SK-N-SH (cell line): ENCODE results near the gene RASL11B. TPM values are rescaled to one million over a fixed set of nuclear protein-coding genes. Genes with fewer than 3 reads are reported as not detected.

Experiments
- CTCF ChIA-PET: fragments of 300-600, 350-600 bp; formaldehyde crosslinking; extraction: SDS; loops from one replicate; lab custom pipeline; 2021; lab: Yijun Ruan, JAX
- POLR2A ChIA-PET: fragments of 350-600 bp; sonication (Branson Sonifier 250); formaldehyde crosslinking; extraction: SDS; loops from one replicate; lab custom pipeline; 2020; ENCODE audit warnings: antibody characterized with exemption, inconsistent platforms; lab: Yijun Ruan, JAX
- DNase-seq: peaks from one replicate; pipeline ENCODE4 v3.0.0; 2012
- H2AFZ ChIP-seq: fragments of 200-600 bp; sonication (generic); 2 replicates; pipeline ENCODE4 v1.8.1; 2016; ENCODE audit warnings: antibody characterized with exemption, mild to moderate bottlenecking, low read depth
- H3F3A ChIP-seq: fragments of 200-600 bp; sonication (generic); replicated peaks from 2 replicates; pipeline ENCODE3; 2016; ENCODE audit warnings: antibody characterized with exemption, mild to moderate bottlenecking; ENCODE audit not compliant: insufficient read depth
- H3K27ac ChIP-seq, 2 experiments: fragments of 200-500 bp in 1 of 2; fragments of 200-600 bp in 1 of 2; sonication (Bioruptor generic) in 1 of 2; sonication (generic), shearing (Covaris generic) in 1 of 2; 2 replicates each; pipeline versions ENCODE4 v1.5.1 to v1.6.1; 2014 to 2016; ENCODE audit warnings: low read depth in 2 of 2, inconsistent platforms in 1 of 2, low read length in 1 of 2, mild to moderate bottlenecking in 1 of 2, mixed read lengths in 1 of 2
- H3K27me3 ChIP-seq: fragments of 200-600 bp; sonication (generic), shearing (Covaris generic); 2 replicates; pipeline ENCODE4 v1.6.1; 2016; ENCODE audit warnings: mixed run types; ENCODE audit not compliant: insufficient read depth
- H3K36me3 ChIP-seq, 2 experiments: fragments of 200-500 bp in 1 of 2; fragments of 200-600 bp in 1 of 2; sonication (Bioruptor generic) in 1 of 2; sonication (generic) in 1 of 2; replicated peaks in 1 of 2; 2 replicates each; pipeline versions ENCODE3 to v1.5.1; 2014 to 2016; ENCODE audit warnings: low read length in 1 of 2, mild to moderate bottlenecking in 1 of 2; ENCODE audit not compliant: insufficient read depth in 2 of 2, control insufficient read depth in 1 of 2
- H3K4me1 ChIP-seq, 2 experiments: fragments of 200-500 bp in 1 of 2; fragments of 200-600 bp in 1 of 2; sonication (Bioruptor generic) in 1 of 2; sonication (generic), shearing (Covaris generic) in 1 of 2; 2 replicates each; pipeline versions ENCODE4 v1.5.1 to v1.6.1; 2014 to 2016; ENCODE audit warnings: low read depth in 1 of 2, low read length in 1 of 2, mixed run types in 1 of 2; ENCODE audit not compliant: insufficient read depth in 2 of 2, control insufficient read depth in 1 of 2
- H3K4me2 ChIP-seq: fragments of 200-600 bp; sonication (generic), shearing (Covaris generic); 2 replicates; pipeline ENCODE4 v1.6.1; 2017; ENCODE audit warnings: mixed run types
- H3K4me3 ChIP-seq, 2 experiments: fragments of 200-500 bp in 1 of 2; fragments of 200-600 bp in 1 of 2; sonication (Bioruptor generic) in 1 of 2; sonication (generic), shearing (Covaris generic) in 1 of 2; 2 replicates each; pipeline versions ENCODE4 v1.5.1 to v1.8.1; 2014 to 2016; ENCODE audit warnings: low read depth in 2 of 2, inconsistent platforms in 1 of 2, low read length in 1 of 2, mild to moderate bottlenecking in 1 of 2, mixed read lengths in 1 of 2, moderate library complexity in 1 of 2
- H3K79me2 ChIP-seq: fragments of 200-600 bp; sonication (generic); 2 replicates; pipeline ENCODE4 v1.8.1; 2017; ENCODE audit warnings: mild to moderate bottlenecking; ENCODE audit not compliant: insufficient read depth
- H3K9ac ChIP-seq: fragments of 200-600 bp; sonication (generic); 2 replicates; pipeline ENCODE4 v1.6.1; 2017; ENCODE audit warnings: mixed run types
- H3K9me2 ChIP-seq: fragments of 200-600 bp; sonication (generic); 2 replicates; pipeline ENCODE4 v1.6.1; 2017; ENCODE audit warnings: mixed run types
- H3K9me3 ChIP-seq: fragments of 200-600 bp; sonication (generic); 2 replicates; pipeline ENCODE4 v1.6.1; 2017; ENCODE audit warnings: mixed run types, mild to moderate bottlenecking, moderate library complexity
- H4K20me1 ChIP-seq: fragments of 200-600 bp; sonication (generic); 2 replicates; pipeline ENCODE4 v1.6.1; 2017; ENCODE audit warnings: mild to moderate bottlenecking, mixed run types; ENCODE audit not compliant: insufficient read depth
- CTCF ChIP-seq: fragments of 200-600 bp; sonication (generic); IDR thresholded peaks from 2 replicates; pipeline ENCODE4 v1.6.1; 2017; ENCODE audit warnings: antibody characterized with exemption, mild to moderate bottlenecking, moderate library complexity
- EP300 ChIP-seq, 2 experiments: IDR thresholded peaks; 2 replicates each; pipeline versions ENCODE4 v1.4.0 to v1.6.1; 2012; ENCODE audit warnings: borderline replicate concordance in 1 of 2, low read depth in 1 of 2, low read length in 1 of 2
- EZH2phosphoT487 ChIP-seq: fragments of 200-600 bp; sonication (generic); IDR thresholded peaks from 2 replicates; pipeline ENCODE4 v1.6.1; 2017; ENCODE audit warnings: low read depth, mixed run types, mild to moderate bottlenecking, antibody characterized with exemption, moderate library complexity, borderline replicate concordance
- FOXJ3 ChIP-seq: sonication (generic); formaldehyde crosslinking; IDR thresholded peaks from 2 replicates; pipeline ENCODE4 v1.5.1; 2020; ENCODE audit warnings: mild to moderate bottlenecking, missing genetic modification reagents
- FOXM1 ChIP-seq: IDR thresholded peaks from 2 replicates; pipeline ENCODE4 v1.4.0; 2012; ENCODE audit warnings: low read depth, mild to moderate bottlenecking
- JUND ChIP-seq: IDR thresholded peaks from 2 replicates; pipeline ENCODE4 v1.4.0; 2012
- MEF2A ChIP-seq: IDR thresholded peaks from 2 replicates; pipeline ENCODE4 v1.4.0; 2012; ENCODE audit warnings: low read depth, borderline replicate concordance
- NRF1 ChIP-seq: IDR thresholded peaks from 2 replicates; pipeline ENCODE4 v1.6.1; 2012; ENCODE audit warnings: low read depth, mild to moderate bottlenecking, low read length
- POLR2AphosphoS5 ChIP-seq: IDR thresholded peaks from 2 replicates; pipeline ENCODE4 v1.6.1; 2012; ENCODE audit warnings: low read depth, low read length
- REST ChIP-seq: IDR thresholded peaks from 2 replicates; pipeline ENCODE4 v1.6.1; 2012; ENCODE audit warnings: mild to moderate bottlenecking, low read depth, low read length, moderate library complexity
- RFX5 ChIP-seq: IDR thresholded peaks from 2 replicates; pipeline ENCODE4 v1.6.1; 2012; ENCODE audit warnings: mild to moderate bottlenecking, improper control_type of control experiment, low read length
- RXRA ChIP-seq: IDR thresholded peaks from 2 replicates; pipeline ENCODE4 v1.4.0; 2012; ENCODE audit warnings: low read depth, mild to moderate bottlenecking, borderline replicate concordance
- SIN3A ChIP-seq: IDR thresholded peaks from 2 replicates; pipeline ENCODE4 v1.6.1; 2012; ENCODE audit warnings: low read depth, mild to moderate bottlenecking, low read length, moderate library complexity, borderline replicate concordance
- TAF1 ChIP-seq: IDR thresholded peaks from 2 replicates; pipeline ENCODE4 v1.6.1; 2012; ENCODE audit warnings: low read depth, mild to moderate bottlenecking, low read length, moderate library complexity, borderline replicate concordance
- TCF12 ChIP-seq: IDR thresholded peaks from 2 replicates; pipeline ENCODE4 v1.4.0; 2012
- TEAD4 ChIP-seq: IDR thresholded peaks from 2 replicates; pipeline ENCODE4 v1.4.0; 2012; ENCODE audit warnings: mild to moderate bottlenecking, borderline replicate concordance; ENCODE audit not compliant: insufficient read depth
- USF1 ChIP-seq: IDR thresholded peaks from 2 replicates; pipeline ENCODE4 v1.4.0; 2012; ENCODE audit warnings: low read depth, borderline replicate concordance
- WGBS: methylation state at CpG from one replicate; pipeline ENCODE4 v1.1.6; 2017; ENCODE audit warnings: low lambda C conversion rate; 5-methylcytosine and 5-hydroxymethylcytosine counted together
- polyA plus RNA-seq, 3 experiments: library from polyadenylated mRNA; depleted of rRNA; stranded (reverse); fragments of >200 nt; gene quantifications; 2 replicates each; pipeline ENCODE4 v1.2.3, GENCODE V29; 2012

Gene RASL11B
- polyA plus RNA-seq, 1 of the 3 experiments (the other 2 are of a cell fraction) = 0.54 TPM

GRCh38 chr4:52824270-52824602 is 37.9 kb upstream of the RASL11B start:
- no peaks in the 10 kb centered on the region for H3K9me2 ChIP-seq
- 71% methylated on average over 2 of the region's 6 CpGs for WGBS
- no peaks in the 10 kb centered on the region for H4K20me1 ChIP-seq
- H3K79me2 ChIP-seq = no peaks in the 10 kb centered on the region
- no peaks in the 10 kb centered on the region for H3F3A ChIP-seq
- TF ChIP-seq CTCF (no peak), JUND (no peak), MEF2A (no peak), USF1 (no peak), TAF1 (no peak), RXRA (no peak), POLR2AphosphoS5 (no peak), SIN3A (no peak), EP300 (IDR thresholded peaks at IDR 0.05; ENCODE audit: borderline replicate concordance in 1 of 2, low read depth in 1 of 2, low read length in 1 of 2) (no peak), NRF1 (no peak), FOXJ3 (no peak), REST (no peak), TEAD4 (no peak), RFX5 (no peak), TCF12 (no peak), FOXM1 (no peak), EZH2phosphoT487 (no peak)
- TF ChIP-seq, all 33 proteins: peak for 0
- H3K4me3 ChIP-seq = no peak overlapping the region
- no peak for DNase-seq
- no peaks in the 10 kb centered on the region for H3K36me3 ChIP-seq
- H2AFZ ChIP-seq = no peak overlapping the region
- no peak overlapping the region for H3K4me2 ChIP-seq
- peaks cover 0 to 17% of the 10 kb centered on the region in 2 experiments; a peak in 1 of 4 replicates for H3K4me1 ChIP-seq
- H3K27me3 ChIP-seq = no peaks in the 10 kb centered on the region
- no peak overlapping the region for H3K9ac ChIP-seq
- ChIA-PET CTCF (no interaction called here), POLR2A (interaction anchor here (1.3 kb wide), 1 partner anchor 102 kb away, joined by 4 read pairs; no protein-coding TSS in a partner anchor)
- H3K27ac ChIP-seq = peak overlapping the region in 1 of 2 experiments; percentile 70; a peak in 2 of 4 replicates
- no peaks in the 10 kb centered on the region for H3K9me3 ChIP-seq
